Naive B cell (primary cell): ENCODE measurements around the gene CCNG2. TPM values are rescaled to one million over a fixed set of nuclear protein-coding genes. Genes with fewer than 3 reads are reported as not detected.

Experiments
- ATAC-seq, 2 donors: fragments of 150-1000 bp; cut with Tn5 transposase; 2 replicates each; pipeline ENCODE4 v1.10.0; 2021; ENCODE audit warnings: low read depth in 2 of 2, mild to moderate bottlenecking in 2 of 2, moderate library complexity in 2 of 2
- DNase-seq: peaks from one replicate; pipeline ENCODE4 v3.0.0; 2022
- H3K27ac Mint-ChIP-seq, 6 donors: one replicate each; pipeline ENCODE4 v1.8.0; 2020 to 2022; ENCODE audit warnings: mild to moderate bottlenecking in 6 of 6, mixed read lengths in 6 of 6, moderate library complexity in 5 of 6, inconsistent platforms in 2 of 6
- H3K27me3 Mint-ChIP-seq, 3 donors: one replicate each; pipeline ENCODE4 v1.8.0; 2021 to 2022; ENCODE audit warnings: mixed read lengths in 3 of 3, mild to moderate bottlenecking in 1 of 3
- H3K36me3 Mint-ChIP-seq, 2 donors: one replicate each; pipeline ENCODE4 v1.8.0; 2020 to 2022; ENCODE audit warnings: mixed read lengths in 2 of 2, inconsistent platforms in 1 of 2, mild to moderate bottlenecking in 1 of 2
- H3K4me1 Mint-ChIP-seq, 3 donors: one replicate each; pipeline ENCODE4 v1.8.0; 2020 to 2022; ENCODE audit warnings: mixed read lengths in 3 of 3, inconsistent platforms in 1 of 3, mild to moderate bottlenecking in 1 of 3, moderate library complexity in 1 of 3
- H3K4me3 Mint-ChIP-seq, 8 donors: one replicate each; pipeline ENCODE4 v1.8.0; 2020 to 2022; ENCODE audit warnings: mild to moderate bottlenecking in 8 of 8, mixed read lengths in 8 of 8, moderate library complexity in 8 of 8, inconsistent platforms in 2 of 8
- H3K9me3 Mint-ChIP-seq, 7 donors: one replicate each; pipeline ENCODE4 v1.8.0; 2020 to 2022; ENCODE audit warnings: mixed read lengths in 7 of 7, mild to moderate bottlenecking in 5 of 7, inconsistent platforms in 2 of 7, moderate library complexity in 1 of 7
- polyA plus RNA-seq, 6 donors: library from polyadenylated mRNA; unstranded; fragments of 300-500 nt; fragmentation: Illumina TruSeq; gene quantifications; one replicate each; pipeline ENCODE4 v1.2.3, GENCODE V29; 2021; ENCODE audit warnings: low read depth in 6 of 6

The CCNG2 gene
- polyA plus RNA-seq, 6 donors from 2014 or later, result 74.5 to 104 (median 88.2) TPM

DNA sequence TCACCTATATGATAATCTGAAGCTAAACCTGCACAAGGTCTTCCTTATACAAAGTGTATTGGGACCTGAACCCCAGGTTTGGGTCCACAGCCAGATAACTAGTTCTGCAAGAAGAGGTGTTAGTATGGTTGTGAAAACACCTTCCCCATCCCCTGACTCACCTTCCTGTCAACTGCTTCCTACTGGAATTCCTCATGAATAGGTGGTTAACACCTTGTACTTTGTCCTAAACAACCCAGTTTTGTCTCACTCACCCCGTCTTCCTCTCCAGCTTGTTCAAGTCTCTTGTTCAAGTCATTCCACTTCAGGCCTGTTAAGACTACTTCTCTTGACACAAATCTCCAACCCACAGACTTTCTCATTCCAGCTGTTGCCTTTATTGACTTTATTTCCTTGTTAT is 45.5 kb downstream of the CCNG2 start:
- DNase-seq (no peak), ATAC-seq (no peak)
- H3K27me3 Mint-ChIP-seq, result no peaks in the 10 kb centered on the region
- H3K9me3 Mint-ChIP-seq, result no peaks in the 10 kb centered on the region
- H3K27ac Mint-ChIP-seq, result no peak overlapping the region
- H3K4me1 Mint-ChIP-seq, result peaks cover 5 to 10% (median 10%) of the 10 kb centered on the region in 3 donors
- H3K4me3 Mint-ChIP-seq, result no peak overlapping the region
- H3K36me3 Mint-ChIP-seq, result no peaks in the 10 kb centered on the region

DNA sequence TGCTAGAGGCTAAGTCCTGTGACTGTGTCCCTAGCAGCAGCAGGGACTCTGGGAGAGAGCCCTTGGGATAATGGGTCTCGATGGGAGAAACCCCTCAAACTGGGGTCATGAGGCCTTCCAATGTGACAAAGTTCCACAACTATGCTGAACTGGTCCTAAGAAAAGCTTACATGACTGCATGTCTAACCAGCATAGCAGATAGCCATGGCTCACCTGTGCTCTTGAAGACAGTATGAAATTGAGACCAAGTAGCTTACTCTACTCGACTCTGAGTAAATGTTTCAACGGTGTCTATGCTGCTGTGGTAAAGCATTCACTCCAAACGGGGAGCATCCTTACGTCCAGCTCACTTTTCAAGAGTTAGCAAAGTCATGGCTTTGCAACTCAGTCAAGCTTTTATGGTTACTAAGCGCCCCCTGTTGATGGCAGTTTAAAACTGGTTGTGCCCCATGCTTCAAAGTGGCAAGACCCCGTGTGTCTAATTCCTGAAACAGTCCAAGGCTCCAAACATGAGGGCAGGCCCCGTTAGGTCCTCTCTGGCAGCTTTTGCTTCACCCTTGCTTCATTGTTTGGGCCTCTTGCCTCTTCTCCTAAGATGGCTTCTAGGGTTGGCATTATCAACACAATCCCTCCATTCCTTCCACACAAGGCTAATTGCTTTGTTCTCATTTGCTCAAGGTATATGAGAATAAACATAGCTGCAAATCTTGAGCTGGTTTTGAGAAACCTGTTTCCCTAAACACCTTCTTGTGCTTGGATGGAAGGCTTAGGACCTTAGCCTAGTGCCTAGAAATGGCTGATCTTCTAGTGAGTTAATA is 46.6 kb downstream of the CCNG2 start:
- no peak overlapping the region for H3K4me3 Mint-ChIP-seq
- H3K4me1 Mint-ChIP-seq, result peaks cover 0 to 4% (median 4%) of the 10 kb centered on the region in 3 donors
- DNase-seq (peak; percentile 70), ATAC-seq (peak; percentile 71 to 94)
- H3K27ac Mint-ChIP-seq, result no peak overlapping the region
- no peaks in the 10 kb centered on the region for H3K36me3 Mint-ChIP-seq
- H3K9me3 Mint-ChIP-seq, result no peaks in the 10 kb centered on the region
- H3K27me3 Mint-ChIP-seq, result no peaks in the 10 kb centered on the region

DNA sequence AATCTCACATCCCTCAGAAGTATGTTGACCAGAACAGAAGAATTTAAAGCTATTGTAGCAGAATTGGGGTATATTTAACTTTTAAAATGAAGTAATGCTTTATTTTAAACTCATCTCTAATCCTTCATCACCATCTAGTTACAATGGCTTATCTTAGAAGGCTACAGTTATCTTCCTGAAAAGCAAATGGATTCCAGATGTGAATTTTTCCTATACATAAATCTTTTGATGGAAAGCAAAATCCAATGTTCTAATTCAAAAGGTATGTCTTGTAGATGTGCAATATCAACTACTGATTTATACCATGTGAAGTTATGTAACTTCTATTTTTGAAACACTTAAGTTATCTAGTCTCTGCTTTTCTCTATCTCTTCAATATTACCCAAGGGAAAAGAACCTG is 47.6 kb downstream of the CCNG2 start:
- peaks cover 0 to 4% (median 0%) of the 10 kb centered on the region in 3 donors for H3K4me1 Mint-ChIP-seq
- H3K27me3 Mint-ChIP-seq, result no peaks in the 10 kb centered on the region
- no peaks in the 10 kb centered on the region for H3K9me3 Mint-ChIP-seq
- ATAC-seq (no peak), DNase-seq (no peak)
- no peak overlapping the region for H3K27ac Mint-ChIP-seq
- H3K4me3 Mint-ChIP-seq, result no peak overlapping the region
- peaks cover 0 to 2% of the 10 kb centered on the region in 2 donors for H3K36me3 Mint-ChIP-seq

DNA sequence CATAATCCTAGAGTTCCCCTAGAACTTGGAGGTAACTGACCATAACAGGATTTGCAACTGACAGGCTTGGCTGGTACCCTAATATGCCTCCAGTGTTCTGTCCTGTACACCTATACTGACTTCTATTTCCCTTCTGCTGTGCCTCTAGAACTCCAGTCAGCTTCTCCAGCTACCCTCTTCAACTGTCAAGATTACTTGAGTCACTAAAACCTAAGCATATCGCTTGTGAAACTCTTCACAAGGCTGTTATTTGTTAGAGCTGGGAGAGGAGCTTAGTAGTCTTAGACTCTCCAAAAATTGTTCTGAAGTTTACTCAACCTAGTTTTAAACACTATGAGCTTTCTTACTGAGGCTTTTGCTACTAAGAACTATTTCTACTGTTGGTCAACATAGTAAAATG is 52.0 kb downstream of the CCNG2 start:
- Mint-ChIP-seq H3K4me3 (no peak overlapping the region), H3K27ac (no peak overlapping the region), H3K4me1 (no peaks in the 10 kb centered on the region), H3K36me3 (peaks cover 0 to 6% of the 10 kb centered on the region in 2 donors), H3K9me3 (no peaks in the 10 kb centered on the region), H3K27me3 (no peaks in the 10 kb centered on the region)
- DNase-seq (no peak), ATAC-seq (no peak)

DNA sequence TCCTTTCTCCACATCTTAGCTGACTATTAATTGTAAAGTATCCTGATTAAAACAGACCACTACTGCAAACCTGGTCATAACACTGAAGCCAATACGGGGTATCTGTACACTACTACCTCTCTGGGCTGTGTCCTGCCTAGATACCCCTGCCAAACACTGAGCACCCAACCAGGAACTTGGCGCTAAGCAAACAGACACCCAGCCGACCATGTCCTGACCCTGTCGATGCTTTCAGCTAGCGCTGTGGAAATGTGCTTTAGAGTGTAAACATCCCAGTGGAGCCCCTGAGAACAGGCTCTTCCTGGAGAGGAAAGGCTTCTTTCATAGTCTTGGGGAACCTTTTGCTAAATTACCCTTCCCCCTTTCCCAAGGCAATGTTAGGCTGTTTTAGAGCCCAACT is 52.9 kb downstream of the CCNG2 start:
- no peaks in the 10 kb centered on the region for H3K4me1 Mint-ChIP-seq
- H3K4me3 Mint-ChIP-seq, result no peak overlapping the region
- H3K36me3 Mint-ChIP-seq, result peaks cover 0 to 13% of the 10 kb centered on the region in 2 donors
- peak overlapping the region in 2 of 6 donors; percentile 25 for H3K27ac Mint-ChIP-seq
- DNase-seq (no peak), ATAC-seq (no peak)
- H3K9me3 Mint-ChIP-seq, result no peaks in the 10 kb centered on the region
- H3K27me3 Mint-ChIP-seq, result no peaks in the 10 kb centered on the region

DNA sequence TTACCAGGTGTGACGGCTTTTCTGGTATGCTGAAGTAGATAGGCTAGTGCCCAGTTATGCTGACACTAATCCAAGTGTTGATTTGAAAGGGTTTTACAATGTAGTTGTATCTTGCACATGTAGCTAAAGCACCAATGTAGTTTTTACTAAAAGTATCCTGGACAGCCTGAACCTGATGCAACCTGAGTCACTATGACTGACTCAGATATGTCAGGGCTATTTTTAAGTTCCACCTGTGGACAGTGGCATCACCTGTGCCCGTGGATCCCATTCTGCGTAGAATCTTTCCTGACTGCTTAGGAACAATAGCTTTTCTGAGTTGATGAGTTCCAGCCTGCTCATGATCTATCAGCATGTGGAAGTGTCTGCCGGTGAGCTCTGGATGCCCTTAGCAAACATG is 58.1 kb downstream of the CCNG2 start:
- H3K4me3 Mint-ChIP-seq, result no peak overlapping the region
- peaks cover 0 to 8% of the 10 kb centered on the region in 2 donors for H3K36me3 Mint-ChIP-seq
- peaks cover 0 to 2% (median 0%) of the 10 kb centered on the region in 7 donors for H3K9me3 Mint-ChIP-seq
- no peaks in the 10 kb centered on the region for H3K27me3 Mint-ChIP-seq
- H3K4me1 Mint-ChIP-seq, result no peaks in the 10 kb centered on the region
- no peak overlapping the region for H3K27ac Mint-ChIP-seq
- no peak for DNase-seq
- no peak for ATAC-seq

DNA sequence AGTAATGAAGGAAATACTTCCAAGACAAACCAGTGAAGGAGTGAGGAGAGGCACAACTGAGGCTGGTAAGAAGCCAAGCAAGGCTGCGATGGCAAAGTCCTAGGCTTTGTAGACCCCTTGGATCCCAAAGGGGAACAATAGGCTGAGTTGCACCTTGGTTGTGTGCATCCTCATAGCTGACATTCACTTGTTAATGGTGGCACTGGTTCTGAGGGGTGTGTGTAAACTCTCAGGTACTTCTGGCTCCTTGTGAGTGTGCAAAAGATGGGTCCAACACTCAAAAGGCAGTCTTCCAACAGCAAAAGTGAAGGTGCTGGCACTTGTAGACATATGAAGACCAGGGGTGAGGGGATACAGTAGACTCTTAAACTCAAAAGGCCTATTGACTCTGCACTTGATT is 60.5 kb downstream of the CCNG2 start:
- Mint-ChIP-seq H3K36me3 (peaks cover 0 to 13% of the 10 kb centered on the region in 2 donors), H3K27me3 (no peaks in the 10 kb centered on the region), H3K27ac (no peak overlapping the region), H3K4me3 (peak overlapping the region in 1 of 8 donors; percentile 18), H3K4me1 (no peaks in the 10 kb centered on the region), H3K9me3 (peaks cover 0 to 2% (median 0%) of the 10 kb centered on the region in 7 donors)
- DNase-seq (no peak), ATAC-seq (no peak)

DNA sequence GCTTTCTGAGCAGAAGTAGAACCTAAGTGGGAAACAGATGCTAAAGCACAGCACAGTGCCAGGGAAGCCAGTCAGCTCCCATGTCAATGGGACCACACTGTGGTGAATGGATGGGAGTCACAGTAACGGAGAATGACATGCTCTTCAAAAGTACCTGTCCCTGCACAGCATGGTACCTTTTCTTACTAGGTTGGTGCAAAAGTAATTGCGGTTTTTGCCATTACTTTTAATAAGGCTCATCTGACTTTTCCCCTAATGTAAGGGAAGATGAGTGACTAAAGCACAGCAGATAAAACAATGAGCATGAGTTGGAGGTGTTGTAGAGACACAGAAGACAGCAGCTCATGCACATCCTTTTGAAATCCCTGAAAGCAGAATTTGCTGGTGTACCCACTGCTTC is 62.3 kb downstream of the CCNG2 start:
- no peak overlapping the region for H3K4me3 Mint-ChIP-seq
- H3K36me3 Mint-ChIP-seq, result peaks cover 0 to 10% of the 10 kb centered on the region in 2 donors
- no peak overlapping the region for H3K27ac Mint-ChIP-seq
- H3K27me3 Mint-ChIP-seq, result no peaks in the 10 kb centered on the region
- peaks cover 0 to 2% (median 0%) of the 10 kb centered on the region in 7 donors for H3K9me3 Mint-ChIP-seq
- no peak for DNase-seq
- no peaks in the 10 kb centered on the region for H3K4me1 Mint-ChIP-seq
- no peak for ATAC-seq

Other genes starting within 250 kb of the CCNG2 start
- 10 to 100 TPM in 4 of 6 donors, 1 to 10 TPM in 2; 6.8 to 15.5 (median 10.9) TPM for gene SEPTIN11, start 207.5 kb upstream of the CCNG2 start, polyA plus RNA-seq
- gene CCNI, start 81.2 kb upstream of the CCNG2 start, polyA plus RNA-seq, result 100 to 1,000 TPM; 406 to 501 (median 453) TPM